Vagina (tissue), 2 donors: Measurements from ENCODE around the gene MRM2. TPM values are rescaled to one million over a fixed set of nuclear protein-coding genes. Genes with fewer than 3 reads are reported as not detected.

ENCODE experiments used
- DNase-seq, 2 donors: peaks; one replicate each; pipeline ENCODE4 v3.0.0-alpha.2; 2017; ENCODE audit errors: extremely low spot score in 2 of 2
- H3K27ac ChIP-seq: fragments of 200-600 bp; sonication (generic); one replicate; pipeline ENCODE4 v1.5.1; 2019
- H3K27me3 ChIP-seq: fragments of 200-600 bp; sonication (generic); one replicate; pipeline ENCODE4 v1.5.1; 2019
- H3K36me3 ChIP-seq, 2 donors: fragments of 200-600 bp; sonication (generic); one replicate each; pipeline ENCODE4 v1.5.1; 2017 to 2019
- H3K4me1 ChIP-seq: fragments of 200-600 bp; sonication (generic); one replicate; pipeline ENCODE4 v1.5.1; 2019
- H3K4me3 ChIP-seq, 2 donors: fragments of 200-600 bp; sonication (generic); 1 replicate in 1 of 2; 2 replicates in 1 of 2; pipeline ENCODE4 v1.5.1; 2016 to 2019
- H3K9me3 ChIP-seq: fragments of 200-600 bp; sonication (generic); one replicate; pipeline ENCODE4 v1.5.1; 2019
- CTCF ChIP-seq, 3 experiments: fragments of 450-650 bp in 2 of 3; fragments of 200-600 bp in 1 of 3; sonication (generic) in 1 of 3; IDR thresholded peaks; one replicate each; pipeline ENCODE4 v1.5.1; 2017 to 2019; ENCODE audit warnings: antibody characterized with exemption in 3 of 3, mild to moderate bottlenecking in 2 of 3, moderate library complexity in 2 of 3
- POLR2A ChIP-seq, 2 donors: fragments of 450-650 bp; IDR thresholded peaks; one replicate each; pipeline ENCODE4 v1.6.1; 2017; ENCODE audit warnings: antibody characterized with exemption in 2 of 2, mild to moderate bottlenecking in 2 of 2, moderate library complexity in 2 of 2
- POLR2AphosphoS5 ChIP-seq, 2 donors: sonication (generic); formaldehyde crosslinking; IDR thresholded peaks; one replicate each; pipeline ENCODE4 v1.9.0; 2017; ENCODE audit warnings: antibody characterized with exemption in 2 of 2, mild to moderate bottlenecking in 2 of 2, low read depth in 1 of 2; ENCODE audit not compliant: insufficient read depth in 1 of 2
- intact Hi-C: fragments of 100-400 bp; cut with DNase I; formaldehyde crosslinking; loops from one replicate; pipeline ENCODE4 v1.15.1; 2023
- total RNA-seq: library from RNA; depleted of rRNA; stranded (reverse); fragments of >200 nt; gene quantifications from one replicate; pipeline ENCODE4 v1.2.3, GENCODE V29; 2016

Gene MRM2
- total RNA-seq, 1 donor from 2014 or later, result 8.3 TPM

GRCh38 chr7:2197436-2198155 is 44.4 kb downstream of the MRM2 start:
- no peaks in the 10 kb centered on the region for H3K9me3 ChIP-seq
- H3K36me3 ChIP-seq, result peaks cover 0 to 14% of the 10 kb centered on the region in 2 donors
- TF ChIP-seq POLR2AphosphoS5 (IDR thresholded peaks at IDR 0.05; ENCODE audit: insufficient read depth in 1 of 2, low read depth in 1 of 2) (no peak), CTCF (IDR thresholded peaks at IDR 0.05) (no peak), POLR2A (IDR thresholded peaks at IDR 0.05) (no peak)
- no peak overlapping the region for H3K27ac ChIP-seq
- intact Hi-C loops, result no loop called here
- H3K4me3 ChIP-seq, result no peak overlapping the region
- H3K4me1 ChIP-seq, result no peaks in the 10 kb centered on the region
- DNase-seq, result no peak
- no peaks in the 10 kb centered on the region for H3K27me3 ChIP-seq

- H3K4me3 ChIP-seq, result no peak overlapping the region
- no peaks in the 10 kb centered on the region for H3K9me3 ChIP-seq
- intact Hi-C loops, result no loop called here
- TF ChIP-seq CTCF (IDR thresholded peaks at IDR 0.05) (no peak), POLR2A (IDR thresholded peaks at IDR 0.05) (no peak), POLR2AphosphoS5 (IDR thresholded peaks at IDR 0.05; ENCODE audit: insufficient read depth in 1 of 2, low read depth in 1 of 2) (no peak)
- no peaks in the 10 kb centered on the region for H3K4me1 ChIP-seq
- no peaks in the 10 kb centered on the region for H3K27me3 ChIP-seq
- H3K36me3 ChIP-seq, result peaks cover 0 to 14% of the 10 kb centered on the region in 2 donors
- H3K27ac ChIP-seq, result no peak overlapping the region
- DNase-seq, result no peak
Observed at GRCh38 chr7:2196381-2197378, 45.3 kb downstream of the MRM2 start.

- Histone ChIP-seq H3K9me3 (no peaks in the 10 kb centered on the region), H3K4me1 (no peaks in the 10 kb centered on the region), H3K27ac (no peak overlapping the region), H3K36me3 (peaks cover 0 to 14% of the 10 kb centered on the region in 2 donors), H3K4me3 (no peak overlapping the region), H3K27me3 (no peaks in the 10 kb centered on the region)
- intact Hi-C loops, result no loop called here
- TF ChIP-seq POLR2AphosphoS5 (IDR thresholded peaks at IDR 0.05; ENCODE audit: insufficient read depth in 1 of 2, low read depth in 1 of 2), result no peak
- no peak for TF ChIP-seq POLR2A (IDR thresholded peaks at IDR 0.05)
- no peak for TF ChIP-seq CTCF (IDR thresholded peaks at IDR 0.05)
- DNase-seq, result no peak
Observed at GRCh38 chr7:2195400-2196246, 46.4 kb downstream of the MRM2 start.

- no peaks in the 10 kb centered on the region for H3K4me1 ChIP-seq
- H3K4me3 ChIP-seq, result no peak overlapping the region
- no peak for DNase-seq
- H3K27me3 ChIP-seq, result no peaks in the 10 kb centered on the region
- intact Hi-C loops, result no loop called here
- no peak overlapping the region for H3K27ac ChIP-seq
- no peaks in the 10 kb centered on the region for H3K9me3 ChIP-seq
- H3K36me3 ChIP-seq, result no peaks in the 10 kb centered on the region
- TF ChIP-seq POLR2A (IDR thresholded peaks at IDR 0.05), result no peak
- TF ChIP-seq POLR2AphosphoS5 (IDR thresholded peaks at IDR 0.05; ENCODE audit: insufficient read depth in 1 of 2, low read depth in 1 of 2), result no peak
- no peak for TF ChIP-seq CTCF (IDR thresholded peaks at IDR 0.05)
Observed at GRCh38 chr7:2193575-2194305, 48.3 kb downstream of the MRM2 start.
